Fibroblast of the aortic adventitia (primary cell): Measurements from ENCODE around the gene MAU2. TPM values are rescaled to one million over a fixed set of nuclear protein-coding genes. Genes with fewer than 3 reads are reported as not detected.
A peak's percentile ranks its signal among the peaks of the same experiment; 100 is the strongest.

ENCODE experiments used
- DNase-seq: peaks from one replicate; pipeline ENCODE4 v3.0.0-alpha.2; 2010; ENCODE audit warnings: low read depth
- H3K4me3 ChIP-seq: 2 replicates; pipeline ENCODE4 v1.5.1; 2011; ENCODE audit warnings: low read depth, mild to moderate bottlenecking, control low read depth, low read length, moderate library complexity
- total RNA-seq: library from RNA; depleted of rRNA; stranded (reverse); fragments of >200 nt; gene quantifications from 2 replicates; pipeline ENCODE4 v1.2.3, GENCODE V29; 2012; ENCODE audit warnings: low replicate concordance
- TF ChIP-seq, protein P1 (sequence below): IDR thresholded peaks from 2 replicates; pipeline ENCODE4 v1.5.1; 2011; ENCODE audit warnings: mild to moderate bottlenecking, low read length, control low read depth, inconsistent platforms; ENCODE audit not compliant: insufficient read depth

Gene MAU2
- total RNA-seq, 1 donor = 34.6 TPM

GRCh38 chr19:19335408-19336158 lies 15.0 kb downstream of the MAU2 start:
- no peak overlapping the region for H3K4me3 ChIP-seq
- TF ChIP-seq, protein P1, sequence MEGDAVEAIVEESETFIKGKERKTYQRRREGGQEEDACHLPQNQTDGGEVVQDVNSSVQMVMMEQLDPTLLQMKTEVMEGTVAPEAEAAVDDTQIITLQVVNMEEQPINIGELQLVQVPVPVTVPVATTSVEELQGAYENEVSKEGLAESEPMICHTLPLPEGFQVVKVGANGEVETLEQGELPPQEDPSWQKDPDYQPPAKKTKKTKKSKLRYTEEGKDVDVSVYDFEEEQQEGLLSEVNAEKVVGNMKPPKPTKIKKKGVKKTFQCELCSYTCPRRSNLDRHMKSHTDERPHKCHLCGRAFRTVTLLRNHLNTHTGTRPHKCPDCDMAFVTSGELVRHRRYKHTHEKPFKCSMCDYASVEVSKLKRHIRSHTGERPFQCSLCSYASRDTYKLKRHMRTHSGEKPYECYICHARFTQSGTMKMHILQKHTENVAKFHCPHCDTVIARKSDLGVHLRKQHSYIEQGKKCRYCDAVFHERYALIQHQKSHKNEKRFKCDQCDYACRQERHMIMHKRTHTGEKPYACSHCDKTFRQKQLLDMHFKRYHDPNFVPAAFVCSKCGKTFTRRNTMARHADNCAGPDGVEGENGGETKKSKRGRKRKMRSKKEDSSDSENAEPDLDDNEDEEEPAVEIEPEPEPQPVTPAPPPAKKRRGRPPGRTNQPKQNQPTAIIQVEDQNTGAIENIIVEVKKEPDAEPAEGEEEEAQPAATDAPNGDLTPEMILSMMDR = no peak
- no peak for DNase-seq

DNA sequence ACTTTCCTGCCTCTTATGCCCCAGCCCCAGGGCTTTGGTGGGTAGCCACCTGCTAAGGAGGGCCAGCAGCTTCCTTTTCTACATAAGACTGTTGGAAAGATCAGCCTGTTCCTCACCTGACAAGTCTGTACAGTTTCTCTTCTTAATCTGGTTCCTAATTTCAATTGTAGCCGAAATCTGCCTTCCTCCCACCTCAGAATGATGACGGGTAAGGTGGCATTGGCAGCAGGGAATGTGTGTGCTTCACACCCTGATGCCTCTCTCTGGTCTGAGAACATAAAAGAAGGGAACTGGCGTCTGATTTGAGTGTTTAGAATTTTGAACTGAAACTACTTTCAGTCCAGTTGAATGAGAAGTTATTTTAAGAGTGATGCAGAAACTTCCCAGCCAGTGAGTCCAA lies 16.0 kb downstream of the MAU2 start:
- TF ChIP-seq, protein P1 = no peak
- no peak overlapping the region for H3K4me3 ChIP-seq
- DNase-seq = no peak

- DNase-seq = no peak
- TF ChIP-seq, protein P1 = no peak
- H3K4me3 ChIP-seq = no peak overlapping the region
These were observed 16.5 kb downstream of the MAU2 start for GRCh38 chr19:19337120-19337519.

DNA sequence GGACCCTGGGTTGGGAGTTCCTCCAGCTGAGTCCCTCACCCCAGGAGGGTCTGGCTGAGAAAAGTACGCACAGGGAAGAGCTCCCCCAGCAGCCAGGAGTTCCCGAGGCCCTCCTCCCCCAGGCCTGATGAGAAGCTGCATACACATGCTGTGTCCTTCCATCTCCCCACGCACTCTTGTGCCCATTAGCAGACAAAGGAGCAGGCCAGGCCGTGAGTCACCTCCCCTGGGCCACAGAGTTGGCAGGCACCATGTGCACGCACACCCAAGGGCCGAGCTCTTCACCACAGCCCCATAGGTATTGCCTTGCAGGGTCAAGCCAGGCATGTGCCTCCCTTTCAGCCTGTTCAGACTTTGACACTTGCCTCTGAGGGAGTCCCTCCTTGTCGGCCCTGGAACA lies 17.5 kb downstream of the MAU2 start:
- peak; percentile 83 for DNase-seq
- TF ChIP-seq, protein P1 = no peak
- no peak overlapping the region for H3K4me3 ChIP-seq

DNA sequence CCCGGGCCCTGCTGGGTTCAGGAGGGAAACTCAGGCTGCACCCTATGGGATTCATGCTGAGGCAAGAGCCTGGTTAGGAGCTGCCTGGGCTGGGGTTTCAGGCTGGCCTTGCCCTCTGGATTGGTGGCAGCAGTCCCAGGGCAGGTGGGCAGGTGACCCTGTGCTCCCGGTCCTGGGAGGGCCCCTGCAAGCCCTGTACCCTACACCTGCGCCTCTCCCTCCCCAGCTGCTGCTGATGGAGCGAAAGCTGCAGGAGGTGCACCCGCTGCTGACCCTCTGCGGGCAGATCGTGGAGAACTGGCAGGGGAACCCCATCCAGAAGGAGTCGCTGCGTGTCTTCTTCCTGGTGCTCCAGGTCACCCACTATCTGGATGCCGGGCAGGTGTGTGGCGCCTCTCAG lies 20.4 kb downstream of the MAU2 start:
- no peak for DNase-seq
- TF ChIP-seq, protein P1 = no peak
- no peak overlapping the region for H3K4me3 ChIP-seq

DNA sequence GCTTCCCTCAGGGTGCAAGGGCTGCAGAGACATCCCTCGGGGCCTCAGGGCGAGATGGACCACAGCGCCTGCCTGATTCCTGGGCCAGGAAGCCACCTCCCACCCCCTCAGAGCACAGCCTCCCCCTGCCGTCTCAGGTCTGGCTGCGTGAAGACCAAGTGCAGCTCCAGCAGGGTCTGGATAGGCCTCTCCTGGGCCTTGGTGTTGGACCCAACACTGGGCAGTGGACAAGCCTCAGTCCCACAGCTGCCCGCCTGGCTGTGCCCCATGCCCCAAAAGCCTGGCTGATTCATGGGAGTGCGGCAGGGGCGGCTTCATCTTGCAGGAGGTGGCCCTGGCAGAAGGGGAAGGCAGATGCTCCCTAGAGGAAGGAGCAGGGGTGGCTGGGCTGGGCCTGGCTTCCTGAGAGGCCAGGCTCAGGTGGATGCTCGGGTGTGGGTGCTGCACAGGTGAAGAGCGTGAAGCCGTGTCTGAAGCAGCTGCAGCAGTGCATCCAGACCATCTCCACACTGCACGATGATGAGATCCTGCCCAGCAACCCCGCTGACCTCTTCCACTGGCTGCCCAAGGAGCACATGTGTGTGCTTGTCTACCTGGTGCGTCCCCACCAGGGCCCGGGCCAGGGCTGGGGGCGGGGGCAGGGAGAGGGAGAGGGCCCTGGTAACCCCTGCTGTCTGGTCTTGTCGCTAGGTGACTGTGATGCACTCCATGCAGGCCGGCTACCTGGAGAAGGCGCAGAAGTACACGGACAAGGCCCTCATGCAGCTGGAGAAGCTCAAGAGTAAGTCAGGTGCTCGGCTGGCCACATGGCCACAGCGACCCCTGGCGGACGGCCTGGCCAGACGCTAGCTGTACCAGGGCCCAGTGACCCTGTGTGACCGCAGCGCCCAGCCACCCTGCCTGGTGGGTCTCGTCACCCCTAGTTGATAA lies 21.7 kb downstream of the MAU2 start:
- peak; percentile 31 for DNase-seq
- TF ChIP-seq, protein P1 = peak; percentile 70
- H3K4me3 ChIP-seq = no peak overlapping the region
